C4-2B (cell line): ENCODE measurements around the gene CARD10.

Experiments used
- H3K27ac ChIP-seq: fragments of 450-650 bp; 2 replicates; pipeline ENCODE4 v1.5.1; 2017
- CTCF ChIP-seq: fragments of 450-650 bp; conservative IDR thresholded peaks from 2 replicates; pipeline ENCODE4 v1.5.1; 2017; ENCODE audit warnings: mild to moderate bottlenecking
- ZFX ChIP-seq: fragments of 450-650 bp; IDR thresholded peaks from 2 replicates; pipeline ENCODE4 v1.6.1; 2017

The CARD10 gene

GRCh38 chr22:37467391-37467955, 51.7 kb downstream of the CARD10 start:
- no peak overlapping the region for H3K27ac ChIP-seq
- TF ChIP-seq CTCF, result no peak
- TF ChIP-seq ZFX, result no peak

GRCh38 chr22:37464181-37464580, 55.0 kb downstream of the CARD10 start:
- TF ChIP-seq CTCF (no peak), ZFX (no peak)
- no peak overlapping the region for H3K27ac ChIP-seq

- no peak for TF ChIP-seq CTCF
- no peak for TF ChIP-seq ZFX
- H3K27ac ChIP-seq, result no peak overlapping the region
These were observed 56.2 kb downstream of the CARD10 start for GRCh38 chr22:37462983-37463382.

DNA sequence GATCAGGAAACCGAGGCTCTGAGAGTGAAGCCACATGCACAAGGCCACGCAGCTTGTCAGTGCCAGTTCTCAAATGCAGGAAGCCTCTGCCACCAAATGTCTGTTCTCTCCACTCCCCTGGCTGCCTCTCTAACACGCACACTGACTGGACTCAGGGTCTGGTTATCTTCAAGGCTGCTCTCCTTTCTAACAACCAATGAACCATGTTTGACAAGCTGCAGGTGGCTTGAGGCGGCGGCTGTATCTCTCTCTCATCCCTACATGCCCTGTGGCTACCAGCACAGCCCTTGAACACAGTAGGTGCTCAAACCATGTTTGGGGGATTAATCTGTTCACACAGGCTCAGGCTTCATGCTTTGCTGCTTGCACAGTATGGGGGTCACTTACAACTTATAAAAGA, 56.8 kb downstream of the CARD10 start:
- TF ChIP-seq CTCF (no peak), ZFX (no peak)
- H3K27ac ChIP-seq, result no peak overlapping the region

GRCh38 chr22:37461961-37462360, 57.3 kb downstream of the CARD10 start:
- no peak for TF ChIP-seq ZFX
- TF ChIP-seq CTCF, result no peak
- H3K27ac ChIP-seq, result no peak overlapping the region

DNA sequence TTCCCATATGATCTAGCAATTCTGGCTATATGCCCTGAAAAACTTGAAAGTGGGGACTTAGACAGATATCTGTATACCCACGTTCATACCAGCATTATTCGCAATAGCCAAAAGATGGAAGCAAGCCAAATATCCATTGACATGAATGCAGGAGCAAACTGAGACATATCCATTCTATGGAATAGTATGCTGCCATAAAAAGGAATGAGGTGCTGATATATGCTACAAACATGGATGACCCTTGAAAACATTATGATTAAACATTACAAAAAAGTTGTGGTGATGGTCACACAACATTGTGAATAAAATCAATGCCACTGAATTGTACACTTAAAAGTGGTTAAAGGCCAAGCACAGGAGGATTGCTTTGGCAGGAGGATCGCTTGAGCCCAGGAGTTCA, 58.5 kb downstream of the CARD10 start:
- TF ChIP-seq ZFX (no peak), CTCF (no peak)
- H3K27ac ChIP-seq, result no peak overlapping the region

- H3K27ac ChIP-seq, result no peak overlapping the region
- TF ChIP-seq CTCF, result no peak
- no peak for TF ChIP-seq ZFX
These were observed 60.0 kb downstream of the CARD10 start for GRCh38 chr22:37459206-37459605.
